ENCODE measurements around the gene PTX4.

The PTX4 gene

GRCh38 chr16:1500465-1501150 lies 11.9 kb upstream of the PTX4 start:
- no peak for DNase-seq (ENCODE audit: low spot score)

- no peak for DNase-seq (ENCODE audit: low spot score)
Measured at GRCh38 chr16:1499756-1500464, 11.2 kb upstream of the PTX4 start.

- no peak for DNase-seq (ENCODE audit: low spot score)
Measured at GRCh38 chr16:1498899-1499676, 10.3 kb upstream of the PTX4 start.

- no peak for DNase-seq (ENCODE audit: low spot score)
Measured at GRCh38 chr16:1497014-1497598, 8.4 kb upstream of the PTX4 start.

GRCh38 chr16:1496464-1496863 lies 7.7 kb upstream of the PTX4 start:
- no peak for DNase-seq (ENCODE audit: low spot score)

GRCh38 chr16:1495889-1496262 lies 7.1 kb upstream of the PTX4 start:
- DNase-seq (ENCODE audit: low spot score), result no peak

- DNase-seq (ENCODE audit: low spot score), result no peak
Measured at GRCh38 chr16:1495211-1495888, 6.6 kb upstream of the PTX4 start.

- no peak for DNase-seq (ENCODE audit: low spot score)
Measured at GRCh38 chr16:1494711-1495110, 6.0 kb upstream of the PTX4 start.

- DNase-seq (ENCODE audit: low spot score), result no peak
Measured at GRCh38 chr16:1494129-1494640, 5.4 kb upstream of the PTX4 start.

- DNase-seq (ENCODE audit: low spot score), result no peak
Measured at GRCh38 chr16:1493746-1494094, 5.0 kb upstream of the PTX4 start.

GRCh38 chr16:1492923-1493745 lies 4.4 kb upstream of the PTX4 start, which contains the start of gene TELO2:
TELO2 (plus strand) TSS chr16:1493360; CDS start chr16:1494282, 922 bp downstream.
- DNase-seq (ENCODE audit: low spot score), result peak; percentile 80

GRCh38 chr16:1492082-1492922 lies 3.6 kb upstream of the PTX4 start:
- no peak for DNase-seq (ENCODE audit: low spot score)

GRCh38 chr16:1491327-1491726 lies 2.6 kb upstream of the PTX4 start:
- no peak for DNase-seq (ENCODE audit: low spot score)

GRCh38 chr16:1489077-1489476 lies 333 bp upstream of the PTX4 start:
- no peak for DNase-seq (ENCODE audit: low spot score)

GRCh38 chr16:1488054-1488601 lies 616 bp downstream of the PTX4 start:
- no peak for DNase-seq (ENCODE audit: low spot score)

- DNase-seq (ENCODE audit: low spot score), result no peak
Measured at GRCh38 chr16:1487395-1488053, 1.2 kb downstream of the PTX4 start.

GRCh38 chr16:1486551-1487390 lies 2.0 kb downstream of the PTX4 start:
- DNase-seq (ENCODE audit: low spot score), result no peak

- DNase-seq (ENCODE audit: low spot score), result no peak
Measured at GRCh38 chr16:1485847-1486496, 2.8 kb downstream of the PTX4 start.
